Measurements from ENCODE around the gene RPL22. TPM values are rescaled to one million over a fixed set of nuclear protein-coding genes. Genes with fewer than 3 reads are reported as not detected.
A peak's percentile ranks its signal among the peaks of the same experiment; 100 is the strongest.

Gene RPL22
- total RNA-seq, 2 donors from 2014 or later = 121 to 213 TPM

- no peak for DNase-seq (ENCODE audit: low spot score)
- intact Hi-C loops (cut with DNase I) = loop anchor here (5.0 kb wide), 1 partner anchor 34 kb away; the partner anchor contains the start of gene HES3
- no peak overlapping the region for H3K27ac ChIP-seq
- H3K27me3 ChIP-seq (replicated peaks; ENCODE audit: insufficient read depth) = no peaks in the 10 kb centered on the region
- 85% methylated on average over 10 of the region's 10 CpGs for WGBS
- H3K36me3 ChIP-seq = no peaks in the 10 kb centered on the region
- no peak overlapping the region for H3K4me3 ChIP-seq
- no peak for TF ChIP-seq CTCF (IDR thresholded peaks at IDR 0.05)
- H3K4me1 ChIP-seq (replicated peaks) = no peaks in the 10 kb centered on the region
- H3K9me3 ChIP-seq = no peaks in the 10 kb centered on the region
Observed at GRCh38 chr1:6207921-6208320, 8.5 kb upstream of the RPL22 start.

- intact Hi-C loops (cut with DNase I) = loop anchor here (5.0 kb wide), 1 partner anchor 35 kb away; the partner anchor contains the start of gene HES3
- 85% methylated on average over 19 of the region's 19 CpGs for WGBS
Observed at GRCh38 chr1:6207075-6207885, 7.9 kb upstream of the RPL22 start.

GRCh38 chr1:6206520-6206855 lies 7.1 kb upstream of the RPL22 start:
- no peak for DNase-seq (ENCODE audit: low spot score)
- no peak for TF ChIP-seq CTCF (IDR thresholded peaks at IDR 0.05)
- TF ChIP-seq POLR2AphosphoS5 (IDR thresholded peaks at IDR 0.05) = no peak
- no peak for TF ChIP-seq POLR2A (IDR thresholded peaks at IDR 0.05)
- WGBS = 5% methylated on average over 19 of the region's 25 CpGs
- Histone ChIP-seq H3K36me3 (no peaks in the 10 kb centered on the region), H3K4me3 (peak overlapping the region; percentile 42 to 43), H3K9me3 (no peaks in the 10 kb centered on the region), H3K27ac (peak overlapping the region; percentile 55 to 79), H3K27me3 (replicated peaks; ENCODE audit: insufficient read depth) (no peaks in the 10 kb centered on the region), H3K4me1 (replicated peaks) (no peaks in the 10 kb centered on the region)
- intact Hi-C loops (cut with DNase I) = loop anchor here (5.0 kb wide), 1 partner anchor 36 kb away; the partner anchor contains the start of gene HES3

More at GRCh38 chr1:6207075-6207885, 7.9 kb upstream of the RPL22 start:
- Histone ChIP-seq H3K4me1 (replicated peaks) (no peaks in the 10 kb centered on the region), H3K27me3 (replicated peaks; ENCODE audit: insufficient read depth) (no peaks in the 10 kb centered on the region), H3K27ac (no peak overlapping the region), H3K36me3 (no peaks in the 10 kb centered on the region), H3K9me3 (no peaks in the 10 kb centered on the region), H3K4me3 (no peak overlapping the region)
- no peak for DNase-seq (ENCODE audit: low spot score)
- TF ChIP-seq POLR2A (IDR thresholded peaks at IDR 0.05) (no peak), POLR2AphosphoS5 (IDR thresholded peaks at IDR 0.05) (no peak), CTCF (IDR thresholded peaks at IDR 0.05) (no peak)

- H3K36me3 ChIP-seq = no peaks in the 10 kb centered on the region
- WGBS = 0% methylated on average over 17 of the region's 66 CpGs
- H3K27ac ChIP-seq = peak within 1 kb of the TSS; percentile 55 to 79
- DNase-seq (ENCODE audit: low spot score) = peak; percentile 62
- no peaks in the 10 kb centered on the region for H3K4me1 ChIP-seq (replicated peaks)
- H3K27me3 ChIP-seq (replicated peaks; ENCODE audit: insufficient read depth) = no peaks in the 10 kb centered on the region
- peak within 1 kb of the TSS; percentile 42 to 43 for H3K4me3 ChIP-seq
- H3K9me3 ChIP-seq = no peaks in the 10 kb centered on the region
- intact Hi-C loops (cut with DNase I) = loop anchor here (5.0 kb wide), 1 partner anchor 36 kb away; the partner anchor contains the start of gene HES3
- TF ChIP-seq POLR2AphosphoS5 (IDR thresholded peaks at IDR 0.05) = peak; percentile 57
- TF ChIP-seq CTCF (IDR thresholded peaks at IDR 0.05) = peak in 1 of 4 experiments; percentile 5
- TF ChIP-seq POLR2A (IDR thresholded peaks at IDR 0.05) = peak; percentile 80
Observed at GRCh38 chr1:6205849-6206519, 6.6 kb upstream of the RPL22 start, which contains the start of gene RNF207. Gene RNF207 (plus strand): TSS chr1:6206119. CDS start chr1:6206536, 417 bp downstream.

Data from prostate gland (tissue), 2 donors.